ENCODE data around the gene IPO7. TPM values are rescaled to one million over a fixed set of nuclear protein-coding genes. Genes with fewer than 3 reads are reported as not detected.

The IPO7 gene
- total and polyA plus RNA-seq, 2 of the 13 experiments (the other 11 are each of a cell fraction or from before 2014, with no cell fraction given), result 59.4 to 98.4 TPM

DNA sequence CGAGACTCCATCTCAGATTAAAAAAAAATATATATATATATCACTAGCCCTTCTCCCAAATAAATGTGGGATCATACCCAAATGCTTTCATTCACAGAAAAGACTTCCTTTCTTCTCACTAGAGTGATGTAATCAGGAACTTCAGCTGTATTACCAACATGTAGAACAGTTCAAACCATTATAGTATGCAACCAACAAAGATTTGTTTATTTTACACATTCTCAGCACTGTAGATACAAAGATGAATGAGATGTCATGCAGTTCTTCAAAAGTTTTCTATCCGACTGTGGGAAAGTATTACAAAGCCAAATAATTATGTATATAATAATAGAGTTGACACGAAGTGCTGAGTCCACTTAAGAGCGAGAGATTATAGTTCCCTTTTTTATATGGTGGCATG, 54.2 kb downstream of the IPO7 start (continued):
- TF ChIP-seq, protein P1, sequence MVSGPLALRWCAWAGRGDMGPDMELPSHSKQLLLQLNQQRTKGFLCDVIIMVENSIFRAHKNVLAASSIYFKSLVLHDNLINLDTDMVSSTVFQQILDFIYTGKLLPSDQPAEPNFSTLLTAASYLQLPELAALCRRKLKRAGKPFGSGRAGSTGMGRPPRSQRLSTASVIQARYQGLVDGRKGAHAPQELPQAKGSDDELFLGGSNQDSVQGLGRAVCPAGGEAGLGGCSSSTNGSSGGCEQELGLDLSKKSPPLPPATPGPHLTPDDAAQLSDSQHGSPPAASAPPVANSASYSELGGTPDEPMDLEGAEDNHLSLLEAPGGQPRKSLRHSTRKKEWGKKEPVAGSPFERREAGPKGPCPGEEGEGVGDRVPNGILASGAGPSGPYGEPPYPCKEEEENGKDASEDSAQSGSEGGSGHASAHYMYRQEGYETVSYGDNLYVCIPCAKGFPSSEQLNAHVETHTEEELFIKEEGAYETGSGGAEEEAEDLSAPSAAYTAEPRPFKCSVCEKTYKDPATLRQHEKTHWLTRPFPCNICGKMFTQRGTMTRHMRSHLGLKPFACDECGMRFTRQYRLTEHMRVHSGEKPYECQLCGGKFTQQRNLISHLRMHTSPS (CRISPR knock-in tag; IDR thresholded peaks at IDR 0.05; ENCODE audit: low read depth), result no peak
- TF ChIP-seq ZNF44 (CRISPR knock-in tag; IDR thresholded peaks at IDR 0.05), result no peak
- no peak for TF ChIP-seq MAFG (CRISPR knock-in tag; IDR thresholded peaks at IDR 0.05)
- no peak for TF ChIP-seq DR1 (CRISPR knock-in tag; IDR thresholded peaks at IDR 0.05)
- no peak for TF ChIP-seq ATM (IDR thresholded peaks at IDR 0.05; ENCODE audit: borderline replicate concordance)

DNA sequence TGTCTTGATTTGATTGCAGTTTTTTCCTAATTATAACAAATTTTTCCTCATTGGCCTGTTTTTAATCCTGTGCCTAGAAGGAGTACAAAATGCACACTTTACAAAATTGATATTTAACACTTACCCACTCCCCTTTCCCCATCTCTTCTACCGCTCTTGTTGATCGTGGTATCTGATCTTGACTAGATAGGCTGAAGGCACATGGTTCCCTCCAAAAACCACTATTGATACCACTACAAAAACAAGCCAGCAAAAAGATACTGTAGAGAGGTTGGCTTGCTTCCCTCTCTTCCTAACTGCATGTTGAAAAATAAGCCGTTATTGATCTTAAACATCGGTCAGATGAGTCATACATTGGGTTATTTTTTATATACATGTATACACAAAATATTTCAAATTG, 61.8 kb downstream of the IPO7 start:
- Histone ChIP-seq H3K36me3 (replicated peaks in 1 of 2; ENCODE audit: control insufficient read depth in 1 of 2, insufficient read depth in 2 of 2, low read length in 2 of 2) (peaks cover 8 to 36% of the 10 kb centered on the region in 2 experiments), H3K79me2 (ENCODE audit: insufficient read depth, low read length) (no peaks in the 10 kb centered on the region), H3K9me3 (ENCODE audit: low read length) (no peaks in the 10 kb centered on the region), H3K27ac (ENCODE audit: extremely low read length, insufficient read depth, low read length) (no peak overlapping the region), H3K9ac (ENCODE audit: insufficient read depth, low read depth, low read length) (no peak overlapping the region), H2AFZ (ENCODE audit: low read length) (no peak overlapping the region), H3K4me1 (ENCODE audit: insufficient read depth, low read length) (no peaks in the 10 kb centered on the region), H3K27me3 (ENCODE audit: control insufficient read depth in 1 of 2, insufficient read depth in 2 of 2, low read length in 2 of 2) (no peaks in the 10 kb centered on the region), H4K20me1 (ENCODE audit: insufficient read depth, low read length) (no peaks in the 10 kb centered on the region), H3K4me2 (ENCODE audit: low read depth, low read length) (no peak overlapping the region), H3K4me3 (replicated peaks in 1 of 3; ENCODE audit: insufficient read depth in 1 of 3, low read depth in 2 of 3, low read length in 3 of 3) (no peak overlapping the region)
- CTCF ChIA-PET (ENCODE audit: low intra/inter-chr PET ratio, low total read pairs), result no interaction called here
- intact Hi-C loops (cut with micrococcal nuclease; ENCODE audit: unreplicated experiment) (loop anchor here (10.0 kb wide), 1 partner anchor 59 kb away; no protein-coding TSS in a partner anchor), in situ Hi-C loops (cut with HindIII; ENCODE audit: extremely low pct_ligation_motif_present, low pct_unique_long_range_greater_than_20kb) (no loop called here)
- DNase-seq (ENCODE audit: low spot score) (no peak), ATAC-seq (no peak), FAIRE-seq (no peak)
- 98% methylated on average over 4 of the region's 4 CpGs for WGBS (ENCODE audit: low lambda C conversion rate)
- POLR2A ChIA-PET, result no interaction called here
- BruUV-seq (replicated peaks), result TSS peak; percentile 47
- TF ChIP-seq ZNF552 (CRISPR knock-in tag; IDR thresholded peaks at IDR 0.05; ENCODE audit: borderline replicate concordance), result no peak
- no peak for TF ChIP-seq ZSCAN25 (CRISPR knock-in tag; IDR thresholded peaks at IDR 0.05)
- no peak for TF ChIP-seq SMC3 (IDR thresholded peaks at IDR 0.05; ENCODE audit: low read length)
- no peak for TF ChIP-seq BRCA1 (CRISPR knock-in tag; IDR thresholded peaks at IDR 0.05)
- TF ChIP-seq CCDC6 (CRISPR knock-in tag; IDR thresholded peaks at IDR 0.05), result no peak
- TF ChIP-seq, protein P2, sequence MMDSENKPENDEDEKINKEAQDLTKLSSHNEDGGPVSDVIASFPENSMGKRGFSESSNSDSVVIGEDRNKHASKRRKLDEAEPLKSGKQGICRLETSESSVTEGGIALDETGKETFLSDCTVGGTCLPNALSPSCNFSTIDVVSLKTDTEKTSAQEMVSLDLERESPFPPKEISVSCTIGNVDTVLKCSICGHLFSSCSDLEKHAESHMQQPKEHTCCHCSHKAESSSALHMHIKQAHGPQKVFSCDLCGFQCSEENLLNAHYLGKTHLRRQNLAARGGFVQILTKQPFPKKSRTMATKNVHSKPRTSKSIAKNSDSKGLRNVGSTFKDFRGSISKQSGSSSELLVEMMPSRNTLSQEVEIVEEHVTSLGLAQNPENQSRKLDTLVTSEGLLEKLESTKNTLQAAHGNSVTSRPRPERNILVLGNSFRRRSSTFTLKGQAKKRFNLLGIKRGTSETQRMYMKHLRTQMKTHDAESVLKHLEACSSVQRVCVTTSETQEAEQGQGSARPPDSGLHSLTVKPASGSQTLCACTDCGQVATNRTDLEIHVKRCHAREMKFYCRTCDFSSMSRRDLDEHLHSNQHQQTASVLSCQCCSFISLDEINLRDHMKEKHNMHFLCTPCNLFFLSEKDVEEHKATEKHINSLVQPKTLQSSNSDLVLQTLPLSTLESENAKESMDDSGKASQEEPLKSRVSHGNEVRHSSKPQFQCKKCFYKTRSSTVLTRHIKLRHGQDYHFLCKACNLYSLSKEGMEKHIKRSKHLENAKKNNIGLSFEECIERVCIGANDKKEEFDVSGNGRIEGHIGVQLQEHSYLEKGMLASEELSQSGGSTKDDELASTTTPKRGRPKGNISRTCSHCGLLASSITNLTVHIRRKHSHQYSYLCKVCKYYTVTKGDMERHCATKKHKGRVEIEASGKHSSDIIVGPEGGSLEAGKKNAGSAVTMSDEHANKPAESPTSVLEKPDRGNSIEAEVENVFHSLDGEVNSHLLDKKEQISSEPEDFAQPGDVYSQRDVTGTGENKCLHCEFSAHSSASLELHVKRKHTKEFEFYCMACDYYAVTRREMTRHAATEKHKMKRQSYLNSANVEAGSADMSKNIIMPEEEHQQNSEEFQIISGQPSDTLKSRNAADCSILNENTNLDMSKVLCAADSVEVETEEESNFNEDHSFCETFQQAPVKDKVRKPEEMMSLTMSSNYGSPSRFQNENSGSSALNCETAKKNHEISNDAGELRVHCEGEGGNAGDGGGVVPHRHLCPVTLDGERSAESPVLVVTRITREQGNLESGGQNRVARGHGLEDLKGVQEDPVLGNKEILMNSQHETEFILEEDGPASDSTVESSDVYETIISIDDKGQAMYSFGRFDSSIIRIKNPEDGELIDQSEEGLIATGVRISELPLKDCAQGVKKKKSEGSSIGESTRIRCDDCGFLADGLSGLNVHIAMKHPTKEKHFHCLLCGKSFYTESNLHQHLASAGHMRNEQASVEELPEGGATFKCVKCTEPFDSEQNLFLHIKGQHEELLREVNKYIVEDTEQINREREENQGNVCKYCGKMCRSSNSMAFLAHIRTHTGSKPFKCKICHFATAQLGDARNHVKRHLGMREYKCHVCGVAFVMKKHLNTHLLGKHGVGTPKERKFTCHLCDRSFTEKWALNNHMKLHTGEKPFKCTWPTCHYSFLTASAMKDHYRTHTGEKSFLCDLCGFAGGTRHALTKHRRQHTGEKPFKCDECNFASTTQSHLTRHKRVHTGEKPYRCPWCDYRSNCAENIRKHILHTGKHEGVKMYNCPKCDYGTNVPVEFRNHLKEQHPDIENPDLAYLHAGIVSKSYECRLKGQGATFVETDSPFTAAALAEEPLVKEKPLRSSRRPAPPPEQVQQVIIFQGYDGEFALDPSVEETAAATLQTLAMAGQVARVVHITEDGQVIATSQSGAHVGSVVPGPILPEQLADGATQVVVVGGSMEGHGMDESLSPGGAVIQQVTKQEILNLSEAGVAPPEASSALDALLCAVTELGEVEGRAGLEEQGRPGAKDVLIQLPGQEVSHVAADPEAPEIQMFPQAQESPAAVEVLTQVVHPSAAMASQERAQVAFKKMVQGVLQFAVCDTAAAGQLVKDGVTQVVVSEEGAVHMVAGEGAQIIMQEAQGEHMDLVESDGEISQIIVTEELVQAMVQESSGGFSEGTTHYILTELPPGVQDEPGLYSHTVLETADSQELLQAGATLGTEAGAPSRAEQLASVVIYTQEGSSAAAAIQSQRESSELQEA (CRISPR knock-in tag; IDR thresholded peaks at IDR 0.05; ENCODE audit: not compliant biosample characterization), result no peak

All from HepG2 (cell line).